Measurements from ENCODE around the gene DVL3. TPM values are rescaled to one million over a fixed set of nuclear protein-coding genes. Genes with fewer than 3 reads are reported as not detected.

The DVL3 gene
- total and polyA plus RNA-seq, 12 donors, result 37.5 to 81.7 (median 63.5) TPM

DNA sequence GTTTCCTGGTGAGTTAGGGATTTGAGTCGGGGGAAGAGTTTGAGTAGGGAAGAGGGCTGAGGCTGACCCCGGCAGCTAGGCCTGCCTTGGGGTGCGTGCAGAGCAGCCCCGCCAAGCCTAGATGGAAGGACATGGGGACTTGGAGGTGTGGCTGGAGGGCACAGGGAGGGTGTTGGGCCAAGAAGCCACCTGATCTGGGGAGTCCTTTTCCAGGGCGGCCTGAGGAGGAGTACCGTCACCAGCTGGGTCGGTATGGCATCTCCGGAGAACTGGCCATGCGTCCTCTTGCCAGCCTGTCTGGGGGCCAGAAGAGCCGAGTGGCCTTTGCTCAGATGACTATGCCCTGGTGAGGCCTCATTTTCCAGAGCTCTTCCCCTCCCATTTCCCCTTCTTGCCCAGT, 37.7 kb downstream of the DVL3 start:
- Histone ChIP-seq H3K9me3 (no peaks in the 10 kb centered on the region), H3K4me3 (no peak overlapping the region), H3K36me3 (peaks cover 12 to 88% (median 56%) of the 10 kb centered on the region in 9 donors), H3K27me3 (no peaks in the 10 kb centered on the region), H3K4me1 (peaks cover 0 to 11% (median 7%) of the 10 kb centered on the region in 9 donors), H3K27ac (no peak overlapping the region)
- DNase-seq (no peak), ATAC-seq (no peak)
- TF ChIP-seq, protein P1, sequence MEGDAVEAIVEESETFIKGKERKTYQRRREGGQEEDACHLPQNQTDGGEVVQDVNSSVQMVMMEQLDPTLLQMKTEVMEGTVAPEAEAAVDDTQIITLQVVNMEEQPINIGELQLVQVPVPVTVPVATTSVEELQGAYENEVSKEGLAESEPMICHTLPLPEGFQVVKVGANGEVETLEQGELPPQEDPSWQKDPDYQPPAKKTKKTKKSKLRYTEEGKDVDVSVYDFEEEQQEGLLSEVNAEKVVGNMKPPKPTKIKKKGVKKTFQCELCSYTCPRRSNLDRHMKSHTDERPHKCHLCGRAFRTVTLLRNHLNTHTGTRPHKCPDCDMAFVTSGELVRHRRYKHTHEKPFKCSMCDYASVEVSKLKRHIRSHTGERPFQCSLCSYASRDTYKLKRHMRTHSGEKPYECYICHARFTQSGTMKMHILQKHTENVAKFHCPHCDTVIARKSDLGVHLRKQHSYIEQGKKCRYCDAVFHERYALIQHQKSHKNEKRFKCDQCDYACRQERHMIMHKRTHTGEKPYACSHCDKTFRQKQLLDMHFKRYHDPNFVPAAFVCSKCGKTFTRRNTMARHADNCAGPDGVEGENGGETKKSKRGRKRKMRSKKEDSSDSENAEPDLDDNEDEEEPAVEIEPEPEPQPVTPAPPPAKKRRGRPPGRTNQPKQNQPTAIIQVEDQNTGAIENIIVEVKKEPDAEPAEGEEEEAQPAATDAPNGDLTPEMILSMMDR (IDR thresholded peaks at IDR 0.05), result no peak
- WGBS, 2 donors, result 95 to 96% methylated on average over 10 of the region's 10 CpGs
- intact Hi-C loops (cut with DNase I), result no loop called here

DNA sequence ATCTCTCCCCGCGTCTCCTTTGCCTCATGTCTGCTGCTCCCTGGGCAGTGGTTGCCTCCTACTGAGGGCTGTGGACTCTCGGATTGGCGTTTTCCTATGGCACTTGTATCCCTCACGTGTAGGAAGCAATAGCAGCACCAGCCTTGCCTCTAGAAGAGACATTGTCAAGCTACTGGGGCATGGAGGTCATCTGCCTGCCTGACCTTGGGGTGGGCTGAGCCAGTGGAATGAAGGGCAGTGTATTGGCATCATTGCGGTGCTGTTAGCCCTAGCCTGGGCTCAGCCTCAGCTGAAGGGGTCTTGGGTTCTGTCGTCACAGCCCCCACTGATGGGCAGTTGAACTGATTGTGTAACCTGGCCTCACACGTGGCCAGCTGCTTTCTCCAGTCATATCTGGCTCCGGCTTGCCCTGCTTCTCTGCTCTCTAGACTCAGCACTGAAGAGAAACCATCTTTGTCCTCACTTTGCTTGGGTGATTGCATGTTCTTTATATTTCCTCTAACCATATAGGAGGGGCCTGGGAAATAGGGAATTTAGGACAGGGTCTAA, 38.9 kb downstream of the DVL3 start:
- no peak for DNase-seq
- TF ChIP-seq, protein P1 (IDR thresholded peaks at IDR 0.05), result no peak
- intact Hi-C loops (cut with DNase I), result no loop called here
- Histone ChIP-seq H3K9me3 (no peaks in the 10 kb centered on the region), H3K27me3 (no peaks in the 10 kb centered on the region), H3K27ac (no peak overlapping the region), H3K4me1 (no peaks in the 10 kb centered on the region), H3K4me3 (no peak overlapping the region), H3K36me3 (peaks cover 6 to 77% (median 54%) of the 10 kb centered on the region in 9 donors)
- 85 to 86% methylated on average over 9 of the region's 9 CpGs for WGBS, 2 donors
- no peak for ATAC-seq

DNA sequence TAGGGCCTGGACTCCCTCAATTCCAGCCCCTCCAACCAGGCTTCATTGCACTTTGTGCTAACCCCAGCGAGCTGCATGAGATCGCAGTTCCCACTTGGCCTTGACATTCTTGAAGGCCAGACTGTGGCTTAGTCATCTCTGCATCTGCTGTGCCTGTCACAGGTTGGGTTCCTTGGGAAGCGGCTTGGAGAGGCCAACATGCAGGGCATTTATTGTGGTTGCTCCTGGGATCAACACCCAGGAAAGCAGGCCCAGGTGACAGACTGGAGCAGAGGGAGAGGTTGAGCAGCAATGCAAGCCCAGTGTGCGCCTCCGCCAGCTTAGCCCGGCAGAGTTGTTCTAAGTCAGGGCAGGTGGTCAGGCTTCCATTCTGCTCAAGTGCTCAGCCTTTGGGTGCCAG, 41.4 kb downstream of the DVL3 start:
- no peak overlapping the region for H3K4me3 ChIP-seq
- DNase-seq (no peak), ATAC-seq (peak in 1 of 8 donors; percentile 22)
- H3K9me3 ChIP-seq, result no peaks in the 10 kb centered on the region
- no peaks in the 10 kb centered on the region for H3K27me3 ChIP-seq
- no peaks in the 10 kb centered on the region for H3K4me1 ChIP-seq
- H3K27ac ChIP-seq, result no peak overlapping the region
- 87 to 89% methylated on average over 6 of the region's 6 CpGs for WGBS, 2 donors
- TF ChIP-seq, protein P1 (IDR thresholded peaks at IDR 0.05), result no peak
- intact Hi-C loops (cut with DNase I), result no loop called here
- H3K36me3 ChIP-seq, result peaks cover 5 to 52% (median 32%) of the 10 kb centered on the region in 9 donors

GRCh38 chr3:184198509-184198908, 43.3 kb downstream of the DVL3 start:
- no peak overlapping the region for H3K4me3 ChIP-seq
- no peaks in the 10 kb centered on the region for H3K27me3 ChIP-seq
- H3K4me1 ChIP-seq, result no peaks in the 10 kb centered on the region
- TF ChIP-seq, protein P1 (IDR thresholded peaks at IDR 0.05), result no peak
- no peak overlapping the region for H3K27ac ChIP-seq
- intact Hi-C loops (cut with DNase I), result no loop called here
- ATAC-seq (no peak), DNase-seq (no peak)
- WGBS, 2 donors, result 85 to 86% methylated on average over 9 of the region's 9 CpGs
- peaks cover 0 to 32% (median 13%) of the 10 kb centered on the region in 9 donors for H3K36me3 ChIP-seq
- H3K9me3 ChIP-seq, result no peaks in the 10 kb centered on the region

Measured in heart right ventricle (tissue), 16 donors.